Right atrium auricular region (tissue), 2 donors: ENCODE measurements around the gene SPATA22. TPM values are rescaled to one million over a fixed set of nuclear protein-coding genes. Genes with fewer than 3 reads are reported as not detected.

Experiments used
- DNase-seq: peaks from one replicate; pipeline ENCODE4 v3.0.0-alpha.2; 2019; ENCODE audit warnings: low spot score
- H3K27ac ChIP-seq, 2 donors: fragments of 200-600 bp; sonication (generic); 1 replicate in 1 of 2; 2 replicates in 1 of 2; pipeline ENCODE4 v1.5.1; 2016 to 2019
- H3K27me3 ChIP-seq, 2 donors: fragments of 200-600 bp; sonication (generic); one replicate each; pipeline versions ENCODE4 v1.5.1 to v1.6.0; 2017 to 2019
- H3K36me3 ChIP-seq: fragments of 200-600 bp; sonication (generic); one replicate; pipeline ENCODE4 v1.5.1; 2016
- H3K4me1 ChIP-seq, 2 donors: fragments of 200-600 bp; sonication (generic); one replicate each; pipeline versions ENCODE4 v1.5.1 to v1.6.0; 2017 to 2019
- H3K4me3 ChIP-seq, 2 donors: fragments of 200-600 bp; sonication (generic); 1 replicate in 1 of 2; 2 replicates in 1 of 2; pipeline ENCODE4 v1.5.1; 2017 to 2019; ENCODE audit warnings: mild to moderate bottlenecking in 1 of 2, moderate library complexity in 1 of 2
- H3K9me3 ChIP-seq, 2 donors: fragments of 200-600 bp; sonication (generic); one replicate each; pipeline ENCODE4 v1.5.1; 2019
- CTCF ChIP-seq, 2 donors: fragments of 200-600 bp; sonication (generic); IDR thresholded peaks; one replicate each; pipeline ENCODE4 v1.5.1; 2019; ENCODE audit warnings: antibody characterized with exemption in 2 of 2
- total RNA-seq, 2 donors: library from RNA; depleted of rRNA; stranded (reverse); fragments of >200 nt; gene quantifications; one replicate each; pipeline ENCODE4 v1.1.0, GENCODE V29; 2016

Gene SPATA22
- total RNA-seq, 2 donors from 2014 or later: 0.82 to 1.8 TPM

DNA sequence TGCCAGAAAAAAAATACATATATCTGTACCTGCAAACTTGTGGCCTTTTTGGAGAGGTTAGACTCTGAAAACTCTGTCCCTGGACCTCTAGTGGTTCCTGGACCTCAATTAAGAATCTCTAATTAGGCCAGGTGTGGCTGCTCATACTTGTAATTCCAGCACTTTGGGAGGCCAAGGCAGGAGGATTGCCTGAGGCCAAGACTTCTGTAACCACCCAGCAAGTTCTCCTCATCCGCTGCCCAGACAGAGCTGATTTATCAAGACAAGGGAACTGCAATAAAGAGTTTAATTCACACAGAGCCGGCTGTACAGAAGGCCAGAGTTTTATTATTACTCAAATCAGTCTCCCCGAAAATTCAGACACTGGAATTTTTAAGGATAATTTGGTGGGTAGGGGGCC is 8.4 kb upstream of the SPATA22 start:
- H3K4me3 ChIP-seq: no peak overlapping the region
- H3K9me3 ChIP-seq: no peaks in the 10 kb centered on the region
- H3K27me3 ChIP-seq: no peaks in the 10 kb centered on the region
- no peaks in the 10 kb centered on the region for H3K4me1 ChIP-seq
- no peak overlapping the region for H3K27ac ChIP-seq
- TF ChIP-seq CTCF (IDR thresholded peaks at IDR 0.05): no peak
- no peaks in the 10 kb centered on the region for H3K36me3 ChIP-seq
- DNase-seq: no peak

DNA sequence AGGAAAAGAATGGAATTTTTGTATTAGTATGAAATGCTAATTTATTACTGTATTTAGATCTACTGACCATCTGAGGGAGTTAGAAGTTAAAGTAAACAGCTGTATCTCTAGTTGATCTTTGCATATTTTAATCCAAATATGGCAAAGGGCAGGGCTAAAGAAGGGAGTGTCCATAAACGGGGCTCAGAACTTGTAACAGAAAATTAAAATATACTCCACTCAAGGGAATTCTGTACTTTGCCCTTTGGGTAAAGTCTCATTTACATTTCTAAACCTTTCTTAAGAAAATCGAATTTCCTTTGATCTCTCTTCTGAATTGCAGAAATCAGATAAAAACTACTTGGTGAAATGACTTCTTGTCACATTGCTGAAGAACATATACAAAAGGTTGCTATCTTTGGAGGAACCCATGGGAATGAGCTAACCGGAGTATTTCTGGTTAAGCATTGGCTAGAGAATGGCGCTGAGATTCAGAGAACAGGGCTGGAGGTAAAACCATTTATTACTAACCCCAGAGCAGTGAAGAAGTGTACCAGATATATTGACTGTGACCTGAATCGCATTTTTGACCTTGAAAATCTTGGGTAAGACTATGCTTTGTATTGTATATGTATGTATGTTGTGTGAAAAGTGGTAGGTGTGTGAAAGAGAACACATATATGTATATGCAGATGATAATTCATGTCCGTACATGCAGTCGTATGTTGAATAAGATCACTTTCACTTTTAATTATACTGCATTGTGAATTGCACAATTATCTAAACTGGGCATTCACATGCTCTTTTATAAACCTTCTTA is 4.4 kb upstream of the SPATA22 start, which contains the start of gene ASPA:
TSS of gene ASPA (plus strand) at position 186 of the 799 bp plus-strand sequence. CDS start at position 349, 163 bp downstream.
- Histone ChIP-seq H3K4me3 (peak within 1 kb of the TSS; percentile 9 to 21), H3K27me3 (no peaks in the 10 kb centered on the region), H3K27ac (peak within 1 kb of the TSS in 1 of 2 donors; percentile 29), H3K9me3 (no peaks in the 10 kb centered on the region), H3K4me1 (no peaks in the 10 kb centered on the region), H3K36me3 (no peaks in the 10 kb centered on the region)
- no peak for TF ChIP-seq CTCF (IDR thresholded peaks at IDR 0.05)
- DNase-seq: no peak

- DNase-seq: no peak
- Histone ChIP-seq H3K4me1 (no peaks in the 10 kb centered on the region), H3K36me3 (no peaks in the 10 kb centered on the region), H3K9me3 (no peaks in the 10 kb centered on the region), H3K27me3 (no peaks in the 10 kb centered on the region), H3K4me3 (no peak overlapping the region), H3K27ac (peak overlapping the region in 1 of 2 donors; percentile 29)
- no peak for TF ChIP-seq CTCF (IDR thresholded peaks at IDR 0.05)
Observed at GRCh38 chr17:3475251-3475685, 3.6 kb upstream of the SPATA22 start.

GRCh38 chr17:3474212-3474611 is 2.6 kb upstream of the SPATA22 start:
- Histone ChIP-seq H3K9me3 (no peaks in the 10 kb centered on the region), H3K4me3 (no peak overlapping the region), H3K27me3 (no peaks in the 10 kb centered on the region), H3K4me1 (no peaks in the 10 kb centered on the region), H3K27ac (no peak overlapping the region), H3K36me3 (no peaks in the 10 kb centered on the region)
- no peak for DNase-seq
- TF ChIP-seq CTCF (IDR thresholded peaks at IDR 0.05): no peak

DNA sequence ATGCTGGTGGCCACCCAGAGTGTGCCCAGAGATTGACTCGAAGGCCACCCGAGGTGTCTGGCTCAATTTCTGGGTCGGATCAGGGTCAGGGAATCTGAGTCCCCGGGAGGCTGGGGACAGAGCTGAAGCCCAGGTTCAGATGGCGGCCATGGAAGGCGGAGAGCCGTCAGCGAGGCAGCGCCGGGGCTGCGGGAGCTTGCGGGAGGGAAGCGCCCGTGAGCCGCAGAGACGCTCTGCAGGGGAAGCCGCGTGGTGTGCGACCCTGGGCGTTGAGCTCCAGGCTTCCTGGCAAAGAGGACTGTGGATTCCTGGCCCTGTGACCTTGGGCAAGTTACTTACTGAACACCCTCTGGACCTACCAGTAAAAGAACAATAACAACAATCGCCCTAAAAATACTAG is 518 bp upstream of the SPATA22 start:
- H3K4me1 ChIP-seq: no peaks in the 10 kb centered on the region
- H3K27ac ChIP-seq: no peak overlapping the region
- no peaks in the 10 kb centered on the region for H3K36me3 ChIP-seq
- H3K27me3 ChIP-seq: no peaks in the 10 kb centered on the region
- H3K9me3 ChIP-seq: no peaks in the 10 kb centered on the region
- H3K4me3 ChIP-seq: no peak overlapping the region
- no peak for DNase-seq
- no peak for TF ChIP-seq CTCF (IDR thresholded peaks at IDR 0.05)
